Stimulated activated naive CD8-positive, alpha-beta T cell treated with anti-CD3 and anti-CD28 coated beads, Interleukin-15, Interleukin-2, amounts not matched to agents 100 U/mL and 50 U/mL, for 24 hours (primary cell): Measurements from ENCODE around the gene RIBC2.
"Not testable (repeated sequence)": the region's sequence is repeated elsewhere in the genome, so short reads cannot be mapped to it uniquely, and the experiment has no call there.

Experiments
- ATAC-seq: fragments of 150-1000 bp; cut with Tn5 transposase; one replicate; pipeline ENCODE4 v1.10.0; 2021
- DNase-seq: peaks from one replicate; pipeline ENCODE4 v3.0.0; 2021

RIBC2 gene

DNA sequence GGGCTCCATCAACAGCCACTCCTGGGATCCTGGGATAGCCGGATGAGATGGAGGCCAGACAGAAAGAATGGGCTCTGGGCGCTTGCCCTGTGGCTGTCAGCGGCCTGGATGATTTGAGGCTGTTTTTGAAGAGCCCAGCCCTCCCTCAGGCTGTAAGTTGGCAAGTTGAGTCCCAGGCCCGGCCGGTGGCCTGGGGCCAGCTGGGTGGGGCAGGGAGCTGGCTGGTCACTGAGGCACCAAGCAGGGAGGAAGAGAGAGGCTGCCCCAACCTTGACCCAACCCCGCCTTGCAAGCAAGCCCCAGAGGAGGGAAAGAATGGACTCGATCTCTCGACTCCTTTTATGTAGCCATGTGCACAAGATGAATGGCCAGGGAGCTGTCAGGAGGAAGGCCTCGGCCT is 34.9 kb downstream of the RIBC2 start:
- no peak for DNase-seq

DNA sequence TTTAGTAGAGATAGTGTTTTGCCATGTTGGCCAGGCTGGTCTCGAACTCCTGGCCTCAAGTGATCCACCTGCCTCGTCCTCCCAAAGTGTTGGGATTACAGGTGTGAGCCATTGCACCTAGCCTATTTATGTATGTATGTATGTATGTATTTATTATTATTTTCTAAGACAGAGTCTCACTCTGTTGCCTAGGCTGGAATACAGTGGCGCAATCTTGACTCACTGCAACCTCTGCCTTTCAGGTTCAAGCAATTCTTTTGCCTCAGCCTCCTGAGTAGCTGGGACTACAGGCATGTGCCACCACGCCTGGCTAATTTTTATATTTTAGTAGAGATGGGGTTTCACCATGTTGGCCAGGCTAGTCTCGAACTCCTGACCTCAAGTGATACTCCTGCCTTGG is 35.9 kb downstream of the RIBC2 start:
- not testable (repeated sequence) for DNase-seq, ATAC-seq

More for the DNA sequence above, 34.9 kb downstream of the RIBC2 start:
- ATAC-seq: no peak

DNA sequence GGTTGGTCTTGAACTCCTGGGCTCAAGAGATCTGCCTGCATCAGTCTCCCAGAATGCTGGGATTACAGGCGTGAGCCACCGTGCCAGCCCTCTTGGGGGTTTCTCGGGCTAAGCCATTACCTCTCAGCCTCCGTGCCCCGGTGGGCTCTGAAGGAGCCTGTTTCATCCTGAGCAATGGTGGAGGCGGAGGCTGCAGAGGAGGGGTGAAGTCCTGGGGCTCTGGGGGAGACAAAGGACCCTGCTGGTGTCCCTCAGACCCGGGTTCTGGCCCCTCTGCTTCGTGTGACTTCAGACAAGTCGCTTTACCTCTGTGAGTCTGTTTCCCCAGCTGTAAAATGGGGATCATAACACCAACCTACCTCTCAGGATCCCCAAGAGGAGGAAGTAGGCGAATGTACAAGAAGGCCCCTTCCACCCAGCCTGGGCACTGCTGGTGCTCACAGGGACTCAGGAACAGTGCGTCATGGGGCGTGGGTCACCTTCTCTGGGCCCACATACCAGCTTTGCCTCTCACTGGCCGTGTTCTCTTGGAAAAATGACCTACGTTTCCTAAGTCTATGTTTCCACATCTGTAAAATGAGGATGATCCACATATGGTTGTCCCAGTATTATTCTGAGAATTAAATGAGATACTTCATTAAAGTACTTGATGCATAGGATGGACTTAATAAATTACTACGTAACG is 36.8 kb downstream of the RIBC2 start:
- ATAC-seq: no peak
- DNase-seq: no peak

DNA sequence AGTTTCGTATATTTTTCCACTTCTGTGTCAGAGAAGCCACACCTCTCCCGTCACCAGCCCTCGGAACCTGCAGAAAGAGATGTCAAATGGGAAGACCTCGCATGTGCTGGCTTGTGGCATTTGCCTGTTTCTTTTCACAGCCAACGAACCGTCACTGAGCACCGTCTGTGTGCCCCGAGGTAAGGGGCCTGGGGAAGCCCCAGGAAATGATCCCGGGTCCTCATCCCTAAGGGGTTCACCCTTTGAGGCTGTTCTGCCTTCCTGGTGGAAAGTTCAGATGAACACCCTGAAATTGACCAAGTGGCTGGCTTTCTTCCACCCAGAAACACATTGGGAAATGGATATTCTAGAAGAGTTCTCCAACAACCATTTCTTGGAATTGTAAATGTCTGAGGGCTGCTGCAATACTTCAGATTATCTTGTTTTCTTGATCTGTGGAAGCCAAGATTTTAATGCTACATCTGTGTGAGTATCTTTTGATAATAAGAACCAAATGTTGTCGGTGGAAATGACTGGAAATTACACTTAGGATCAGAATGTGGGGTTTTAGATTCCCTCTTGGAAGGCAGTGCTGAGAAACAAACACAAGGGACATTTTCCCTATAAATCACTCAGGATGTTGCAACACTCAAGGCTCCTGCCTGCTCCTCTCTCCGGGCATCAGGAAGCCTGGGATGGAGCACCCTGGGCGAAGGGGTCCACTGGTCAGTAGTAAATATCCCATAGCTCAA is 37.6 kb downstream of the RIBC2 start:
- no peak for DNase-seq
- ATAC-seq: no peak

DNA sequence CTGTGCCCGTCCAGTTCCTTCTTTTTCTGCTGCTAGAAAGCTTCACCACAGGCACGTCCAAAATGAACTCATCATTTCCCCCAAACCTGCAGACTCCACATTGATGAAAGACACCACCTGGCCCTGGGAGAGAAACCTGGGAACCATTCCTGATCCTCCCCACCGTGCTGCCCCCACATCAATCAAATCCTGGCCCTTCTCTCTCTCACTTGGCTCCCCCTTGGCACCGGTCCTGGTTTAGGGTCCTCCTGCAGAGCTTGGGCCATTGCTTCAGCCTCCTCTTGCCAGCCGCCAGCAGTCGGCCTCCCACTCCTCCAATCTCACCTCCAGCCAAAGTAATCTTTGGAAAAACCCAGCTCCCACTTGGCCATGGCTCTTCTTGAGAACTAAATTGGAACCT is 38.5 kb downstream of the RIBC2 start:
- ATAC-seq: no peak
- no peak for DNase-seq

DNA sequence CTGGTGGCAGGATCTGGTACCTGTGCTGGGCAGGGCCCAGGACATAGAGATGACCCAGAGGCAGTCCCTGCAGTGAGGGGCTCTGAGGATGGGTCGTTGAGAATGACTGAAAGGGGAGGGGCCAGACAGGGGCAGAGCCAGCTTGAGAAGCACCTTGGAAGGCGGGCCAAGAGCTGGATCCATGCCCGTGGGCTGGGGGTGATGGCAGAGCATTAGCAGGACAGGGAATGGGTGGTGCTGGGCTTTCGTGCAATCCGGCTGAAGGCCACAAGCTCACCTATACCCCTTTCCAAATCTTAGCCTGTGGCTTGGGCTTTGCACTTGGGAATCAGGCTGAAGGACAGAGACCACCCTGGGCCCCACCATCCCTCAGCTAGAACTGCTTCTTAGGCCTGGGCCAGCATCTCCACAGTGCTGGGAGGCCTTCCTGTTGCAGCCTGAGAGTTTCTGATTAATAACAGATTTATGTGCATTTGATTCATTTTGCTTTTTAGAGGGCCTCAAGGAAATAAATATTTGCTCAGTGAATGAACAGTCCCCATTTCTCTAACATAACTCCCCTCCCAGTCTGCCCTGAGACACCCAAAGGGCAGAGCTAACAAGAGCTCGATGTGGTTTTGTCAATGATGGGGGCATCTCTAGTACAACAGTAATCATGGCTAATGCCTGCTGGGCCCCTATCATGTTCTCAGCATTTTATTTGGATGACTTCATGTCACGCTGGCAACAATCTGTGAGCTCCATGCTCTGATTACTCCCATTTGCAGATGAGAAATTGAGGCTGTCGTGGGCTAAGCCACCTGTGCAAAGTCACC is 39.3 kb downstream of the RIBC2 start:
- no peak for DNase-seq

DNA sequence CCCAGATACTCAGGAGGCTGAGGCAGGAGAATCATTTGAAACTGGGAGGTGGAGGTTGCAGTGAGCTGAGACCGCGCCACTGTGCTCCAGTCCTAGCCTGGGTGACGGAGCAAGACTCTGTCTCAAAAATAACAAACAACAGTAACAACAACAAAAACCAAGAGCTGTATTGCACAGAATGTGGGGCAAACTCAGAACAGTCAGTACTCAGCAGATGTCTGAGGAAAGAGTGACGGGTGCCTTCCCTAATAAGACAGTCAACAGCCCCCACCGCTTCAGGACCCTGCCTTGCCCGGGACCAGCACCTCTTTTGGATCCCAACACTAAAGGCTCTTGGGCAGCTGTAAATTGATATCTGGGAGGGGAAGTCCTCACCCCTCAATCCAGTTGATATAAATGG is 40.3 kb downstream of the RIBC2 start:
- no peak for ATAC-seq
- DNase-seq: no peak

More for the DNA sequence above, 39.3 kb downstream of the RIBC2 start:
- ATAC-seq: no peak

DNA sequence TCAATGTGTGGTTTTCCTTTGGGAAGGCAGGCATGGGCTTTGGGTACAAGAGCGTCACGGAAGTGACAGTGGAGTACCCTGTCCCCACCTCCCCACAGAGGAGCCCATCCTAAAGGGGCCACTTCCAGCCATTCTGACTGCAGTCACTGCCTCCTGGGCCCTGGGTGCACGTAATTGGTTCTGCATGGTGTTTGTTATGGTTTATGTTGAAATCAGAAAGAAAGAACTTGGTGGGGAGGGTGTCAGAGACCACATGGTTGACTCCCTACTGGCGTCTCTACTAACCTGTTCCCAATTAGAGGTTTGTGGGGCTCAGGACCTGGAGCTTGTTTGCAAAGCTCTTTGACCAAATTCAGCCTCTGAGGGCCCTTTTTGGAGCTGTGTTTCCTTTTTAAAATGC is 40.8 kb downstream of the RIBC2 start:
- ATAC-seq (no peak), DNase-seq (no peak)

DNA sequence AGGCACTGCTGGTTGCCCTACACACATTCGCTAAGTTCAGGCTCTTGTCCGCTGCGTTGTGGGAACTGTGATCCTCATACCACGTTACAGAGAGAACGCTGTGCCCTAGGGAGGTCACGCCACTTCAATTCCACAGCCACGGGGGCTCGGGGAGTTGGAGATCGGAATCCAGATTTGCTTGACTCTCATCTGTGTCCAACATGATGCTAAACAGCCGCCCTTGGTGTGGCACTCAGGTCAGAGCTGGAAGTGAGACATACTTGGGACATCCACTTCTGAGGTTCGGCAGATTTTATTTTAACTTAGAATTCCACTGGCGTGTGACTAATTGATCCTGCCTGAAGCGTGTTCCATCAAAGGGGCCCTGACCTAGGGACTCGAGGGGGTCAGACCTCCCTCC is 41.7 kb downstream of the RIBC2 start:
- DNase-seq (no peak), ATAC-seq (no peak)

DNA sequence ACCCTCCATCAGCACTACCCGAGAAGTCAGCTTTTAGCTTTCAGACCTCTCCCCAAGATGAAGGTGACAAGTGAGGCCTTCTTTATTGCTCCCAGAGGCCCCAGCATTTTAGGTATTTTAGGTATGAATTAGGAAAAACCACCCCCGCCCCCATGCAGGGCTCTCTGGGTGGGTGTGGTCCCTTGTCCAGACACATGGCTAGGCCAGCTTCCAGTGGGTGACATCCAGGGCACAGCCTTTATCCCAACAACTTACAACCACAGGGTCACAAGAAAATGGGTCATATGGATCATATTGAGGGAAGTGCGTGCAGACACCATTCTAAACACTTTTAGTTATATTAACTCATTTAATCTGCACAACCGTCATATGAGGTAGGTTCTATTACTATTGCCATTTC is 42.1 kb downstream of the RIBC2 start:
- DNase-seq (no peak), ATAC-seq (no peak)

DNA sequence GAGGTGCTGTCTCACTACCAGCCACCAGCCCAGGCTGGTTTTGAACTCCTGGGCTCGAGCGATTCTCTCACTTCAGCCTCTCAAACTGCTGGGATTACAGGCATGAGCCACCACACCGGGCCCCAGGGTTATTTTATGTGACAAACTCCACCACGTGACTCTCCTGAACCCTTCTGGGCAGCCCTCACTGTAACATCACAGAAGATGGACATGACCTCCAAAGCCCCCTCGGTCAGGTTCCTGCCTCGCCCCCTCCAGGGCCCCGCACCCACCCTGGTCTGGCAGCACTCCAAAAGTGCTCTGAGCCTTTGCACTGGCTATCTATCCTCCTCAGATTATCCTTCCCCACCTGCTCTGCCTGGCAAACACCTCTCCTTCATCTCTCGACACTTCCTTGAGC is 43.3 kb downstream of the RIBC2 start:
- ATAC-seq: no peak
- DNase-seq: no peak

DNA sequence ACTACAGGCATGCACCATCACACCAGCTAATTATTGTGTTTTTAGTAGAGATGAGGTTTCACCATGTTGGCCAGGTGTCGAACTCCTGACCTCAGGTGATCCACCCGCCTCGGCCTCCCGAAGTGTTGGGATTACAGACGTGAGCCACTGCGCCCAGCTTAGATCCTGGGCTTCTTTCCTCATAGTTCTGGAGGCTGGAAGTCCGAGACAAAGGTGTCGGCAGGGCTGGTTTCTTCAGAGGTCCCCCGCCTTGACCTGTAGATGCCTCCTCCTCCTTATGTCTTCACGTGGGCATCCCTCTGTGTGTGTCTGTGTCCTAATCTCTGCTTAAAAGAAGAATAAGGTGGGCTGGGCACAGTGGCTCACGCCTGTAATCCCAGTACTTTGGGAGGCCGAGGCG is 45.0 kb downstream of the RIBC2 start:
- ATAC-seq: no peak
- DNase-seq: no peak

DNA sequence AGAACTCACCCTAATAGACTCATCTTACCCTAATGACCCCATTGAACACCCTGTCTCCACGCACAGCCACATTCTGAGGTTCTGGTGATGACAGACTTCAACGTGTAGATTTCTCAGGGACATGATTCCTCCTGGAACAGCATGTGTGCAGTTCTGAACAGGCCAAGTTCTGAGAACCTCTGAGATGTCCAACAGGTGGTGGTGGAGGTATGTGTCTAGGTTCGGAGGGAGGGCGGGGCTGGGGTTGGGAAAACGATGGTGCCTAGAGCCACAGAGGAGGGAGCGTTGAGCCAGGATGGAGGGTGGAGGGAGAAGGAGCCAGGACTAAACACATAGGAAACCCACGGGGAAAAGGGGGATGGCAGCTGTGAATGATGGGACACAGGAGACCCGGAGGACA is 45.7 kb downstream of the RIBC2 start:
- ATAC-seq (no peak), DNase-seq (no peak)

DNA sequence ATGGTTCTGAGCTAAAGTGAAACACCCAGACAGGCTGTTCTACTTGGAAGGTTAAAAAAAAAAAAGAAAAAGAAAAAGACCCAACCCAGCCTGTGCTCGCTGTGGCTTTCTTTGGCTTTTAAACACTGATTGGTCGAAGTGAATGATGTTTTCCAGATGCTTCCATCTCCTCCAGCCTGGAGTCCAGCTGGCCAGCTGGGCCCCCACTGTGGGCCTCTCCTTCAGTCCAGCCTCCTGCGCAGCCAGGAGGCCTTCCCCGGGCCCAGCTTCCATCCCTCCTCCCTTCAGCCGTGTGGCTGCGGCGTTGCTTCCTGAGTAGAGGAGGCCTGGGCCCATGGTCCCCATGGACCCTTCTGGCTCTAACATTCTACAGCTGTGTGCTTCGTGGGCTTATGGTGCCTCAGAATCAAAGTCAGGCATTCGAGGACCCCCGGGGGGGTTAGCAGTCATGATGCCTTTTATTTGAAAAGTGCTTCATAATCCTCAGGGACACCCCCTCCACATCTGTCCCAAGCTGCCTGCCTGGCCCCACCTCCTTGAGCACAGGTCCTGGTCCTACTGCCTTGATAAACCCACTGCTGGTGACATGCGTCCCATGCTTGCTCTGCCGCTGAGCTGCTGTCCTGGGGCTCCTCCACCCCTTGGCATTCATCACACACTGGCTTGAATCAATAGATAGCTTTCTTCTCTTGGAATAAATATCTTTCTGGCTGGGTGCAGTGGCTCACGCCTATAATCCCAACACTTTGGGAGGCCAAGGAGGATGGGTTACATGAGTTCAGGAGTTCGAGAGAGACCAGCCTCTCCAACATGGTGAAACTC is 47.0 kb downstream of the RIBC2 start:
- DNase-seq: no peak
- no peak for ATAC-seq

DNA sequence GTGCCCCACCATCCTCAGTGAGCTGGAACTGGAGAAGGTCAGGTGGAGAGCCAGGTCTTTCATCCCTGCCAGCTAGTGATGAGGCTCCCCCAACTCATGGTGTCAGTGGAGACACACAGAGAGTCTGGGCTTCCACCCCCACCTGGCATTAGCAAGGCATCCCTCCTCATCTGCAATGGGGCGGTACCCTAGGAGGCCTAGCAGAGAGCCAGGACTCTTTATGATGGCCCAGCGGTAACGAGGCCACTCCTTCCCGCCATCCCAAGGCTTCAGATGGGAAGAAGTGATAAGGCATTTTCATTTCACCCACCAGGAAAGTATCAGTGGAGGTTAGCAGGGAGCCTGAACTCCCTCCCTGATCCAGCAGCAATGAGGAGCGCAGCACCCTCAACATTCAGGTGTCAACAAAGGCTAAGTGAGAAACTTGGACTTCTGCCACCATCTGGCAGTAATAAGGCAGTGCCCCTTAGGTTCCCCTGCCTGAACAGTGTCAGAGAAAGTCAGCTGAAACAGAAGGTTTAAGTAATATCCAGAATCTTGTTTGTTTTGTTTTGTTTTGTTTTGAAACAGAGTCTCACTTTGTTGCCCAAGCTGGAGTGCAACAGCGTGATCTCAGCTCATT is 48.7 kb downstream of the RIBC2 start:
- ATAC-seq (no peak), DNase-seq (no peak)

DNA sequence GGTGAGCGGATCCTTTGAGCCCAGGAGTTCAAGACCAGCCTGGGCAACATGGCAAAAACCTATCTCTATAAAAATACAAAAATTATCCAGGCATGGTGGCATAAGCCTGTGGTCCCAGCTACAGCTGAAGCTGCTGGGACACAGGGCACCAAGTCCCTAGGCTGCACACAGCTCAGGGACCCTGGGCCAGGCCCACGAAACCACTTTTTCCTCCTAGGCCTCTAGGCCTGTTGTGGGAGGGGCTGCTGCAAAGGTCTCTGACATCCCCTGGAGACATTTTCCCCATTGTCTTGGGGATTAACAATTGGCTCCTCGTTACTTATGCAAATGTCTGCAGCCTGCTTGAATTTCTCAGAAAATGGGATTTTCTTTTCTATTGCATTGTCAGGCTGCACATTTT is 50.2 kb downstream of the RIBC2 start:
- ATAC-seq, DNase-seq: not testable (repeated sequence)

DNA sequence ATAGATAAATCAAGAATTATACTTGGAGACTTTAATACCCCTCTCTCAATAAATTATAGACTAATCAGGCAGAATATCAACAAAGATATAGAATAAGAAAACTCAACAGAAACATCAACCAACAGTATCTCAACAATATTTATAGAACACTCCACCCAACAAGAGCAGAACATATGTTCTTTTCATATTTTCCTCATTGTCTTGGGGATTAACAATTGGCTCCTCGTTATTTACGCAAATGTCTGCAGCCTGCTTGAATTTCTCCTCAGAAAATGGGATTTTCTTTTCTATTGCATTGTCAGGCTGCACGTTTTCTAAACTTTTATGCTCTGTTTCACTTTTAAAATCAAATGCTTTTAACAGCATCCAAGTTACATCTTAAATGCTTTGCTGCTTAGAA is 52.1 kb downstream of the RIBC2 start:
- no peak for ATAC-seq

DNA sequence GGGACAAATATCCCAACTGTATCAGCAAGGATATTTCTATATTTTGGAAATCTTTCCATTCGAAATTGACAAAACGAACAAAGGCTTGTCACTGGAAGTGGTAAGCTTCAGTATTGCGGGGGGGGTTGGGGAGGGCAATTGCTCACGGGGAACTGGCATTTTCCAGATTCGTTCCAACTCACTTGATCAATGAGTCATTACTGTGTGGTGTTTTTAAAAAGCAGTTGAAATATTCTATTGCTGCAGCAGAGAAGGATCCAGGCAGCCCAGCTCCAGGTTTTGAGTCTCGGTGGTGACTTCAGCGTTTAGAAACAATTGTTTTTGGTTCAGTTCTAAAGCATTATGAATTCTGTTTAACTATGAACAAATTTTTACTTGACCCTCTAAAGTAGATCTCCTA is 55.4 kb downstream of the RIBC2 start:
- DNase-seq: no peak

More for the DNA sequence above, 52.1 kb downstream of the RIBC2 start:
- no peak for DNase-seq

DNA sequence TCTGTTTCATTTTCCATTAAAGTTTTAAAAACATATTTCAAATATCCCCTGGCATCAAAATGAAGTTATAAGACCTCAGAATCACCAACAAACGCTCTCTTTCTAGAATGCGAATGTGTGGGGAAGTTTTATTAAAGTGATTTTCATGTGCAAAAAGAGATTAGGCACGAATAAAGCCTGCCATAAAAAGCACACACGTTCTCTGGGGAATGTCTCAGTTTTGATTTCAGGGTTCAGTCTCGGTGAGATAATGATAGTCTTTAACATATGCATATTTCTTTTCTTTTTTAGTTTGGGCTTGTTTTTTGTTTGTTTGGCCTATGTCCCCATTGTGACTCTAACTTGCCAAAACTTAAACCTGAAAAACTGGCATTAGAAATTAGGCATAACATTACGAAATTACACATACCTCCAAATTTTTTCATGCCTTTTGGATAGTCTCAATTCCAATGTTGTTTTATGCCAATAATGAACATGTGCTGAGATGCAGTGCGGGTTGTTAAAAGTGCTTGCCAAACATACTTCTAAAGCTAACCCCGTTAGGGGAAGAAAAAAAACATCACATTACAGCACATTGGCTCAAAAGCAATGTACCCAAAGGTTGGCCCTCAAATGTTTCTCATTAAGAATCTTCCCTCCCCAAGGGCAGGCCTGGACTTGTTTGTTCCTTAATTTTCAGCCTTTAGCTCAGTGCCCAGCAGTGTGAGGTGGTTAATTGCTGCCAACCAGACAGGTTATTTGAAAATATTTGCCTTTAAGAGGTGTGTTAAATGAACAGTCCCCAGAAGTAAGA is 56.0 kb downstream of the RIBC2 start:
- DNase-seq: no peak

More for the DNA sequence above, 55.4 kb downstream of the RIBC2 start:
- ATAC-seq: no peak

DNA sequence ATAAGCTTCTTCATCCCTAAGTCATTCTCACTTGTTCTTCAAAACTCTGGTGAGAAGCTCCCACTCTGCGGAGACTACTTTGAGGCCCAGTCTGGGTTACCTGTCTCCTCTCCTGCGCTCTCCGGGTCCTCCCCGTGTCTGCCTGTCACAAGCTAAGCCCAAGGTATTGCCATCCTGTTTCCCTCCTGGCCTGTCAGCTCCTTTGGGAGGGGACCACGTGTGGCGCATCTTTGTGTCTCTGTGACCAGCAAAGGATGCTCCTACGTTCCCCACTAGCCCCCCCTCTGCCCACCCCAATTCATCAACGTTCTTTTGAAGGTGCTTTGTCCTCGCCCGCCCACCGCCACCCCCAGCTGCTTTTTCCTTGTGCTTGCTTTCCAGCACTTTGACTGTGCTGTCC is 57.4 kb downstream of the RIBC2 start:
- DNase-seq (no peak), ATAC-seq (no peak)

More for the DNA sequence above, 56.0 kb downstream of the RIBC2 start:
- ATAC-seq: no peak

DNA sequence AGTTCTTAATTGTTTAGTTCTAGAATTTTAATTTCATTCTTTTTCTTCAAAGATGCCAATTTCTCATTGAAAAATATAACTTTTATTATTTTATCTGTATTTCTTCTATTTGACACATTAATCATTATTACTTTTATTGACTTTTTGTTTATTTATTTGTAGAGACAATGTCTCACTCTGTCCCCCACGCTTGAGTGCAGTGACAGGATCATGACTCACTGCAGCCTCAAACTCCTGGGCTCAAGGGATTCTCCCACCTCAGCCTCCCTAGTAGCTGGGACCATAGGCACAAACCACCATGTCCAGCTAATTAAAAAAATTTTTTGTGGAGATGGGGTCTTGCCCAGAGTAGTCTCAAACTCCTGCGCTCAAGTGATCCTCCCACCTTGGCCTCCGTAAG is 58.9 kb downstream of the RIBC2 start:
- ATAC-seq (no peak), DNase-seq (no peak)
